ENCODE data around the gene SENP3.

Gene SENP3

GRCh38 chr17:7577327-7578199 lies 15.8 kb downstream of the SENP3 start:
- no peak for DNase-seq

GRCh38 chr17:7579001-7579833 lies 17.5 kb downstream of the SENP3 start, which contains the start of gene CD68:
CD68 (plus strand) TSS chr17:7579638; CDS start chr17:7579678, 40 bp downstream.
- DNase-seq: no peak

- DNase-seq: no peak
Measured at GRCh38 chr17:7579834-7580603, 18.3 kb downstream of the SENP3 start.

- no peak for DNase-seq
Measured at GRCh38 chr17:7580604-7581575, 19.2 kb downstream of the SENP3 start.

- DNase-seq: no peak
Measured at GRCh38 chr17:7582396-7583252, 20.9 kb downstream of the SENP3 start.

DNA sequence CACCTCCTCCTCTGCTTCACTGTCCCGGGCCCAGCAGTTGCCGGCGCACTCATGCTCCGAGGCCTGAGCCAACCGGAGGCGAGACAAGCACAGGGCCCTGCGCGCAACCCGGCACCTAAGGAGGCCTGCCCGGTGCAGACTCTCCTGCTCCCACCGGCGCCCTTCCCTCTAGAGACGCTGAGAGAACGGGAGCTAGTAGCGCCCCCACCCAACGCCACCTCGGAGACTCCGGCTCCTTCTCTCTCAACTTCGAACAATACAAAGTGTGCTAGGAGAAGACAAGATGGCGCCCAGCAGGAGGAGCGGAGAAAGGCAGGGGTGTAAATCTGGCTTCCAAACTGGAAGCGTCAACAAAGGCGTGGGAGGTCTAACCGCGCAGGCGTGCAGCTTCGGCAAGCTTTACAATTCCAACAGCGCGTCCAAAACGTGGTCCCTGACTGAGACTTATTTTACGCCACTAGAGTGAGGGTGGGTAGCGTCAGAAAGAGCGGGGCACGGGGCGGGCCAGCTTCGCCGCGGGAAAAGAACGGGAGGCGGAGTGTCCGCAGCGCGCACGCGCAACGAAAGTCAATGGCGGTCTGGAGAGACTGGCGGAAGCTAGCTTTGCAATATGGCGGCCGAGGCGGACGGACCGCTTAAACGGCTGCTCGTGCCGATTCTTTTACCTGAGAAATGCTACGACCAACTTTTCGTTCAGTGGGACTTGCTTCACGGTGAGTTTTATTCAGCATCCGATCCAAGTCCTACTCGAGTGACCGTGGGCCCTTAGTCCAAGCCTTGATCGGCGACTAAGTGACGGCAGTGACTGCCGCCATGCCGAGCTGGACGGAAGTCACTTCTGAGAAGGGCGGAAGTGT lies 21.8 kb downstream of the SENP3 start, which contains the start of gene MPDU1:
MPDU1 (plus strand) TSS at position 600 of the 857 bp plus-strand sequence; CDS start at position 611, 11 bp downstream.
- peak; percentile 57 to 86 for DNase-seq

- DNase-seq: no peak
Measured at GRCh38 chr17:7586673-7587419, 25.1 kb downstream of the SENP3 start.

- no peak for DNase-seq
Measured at GRCh38 chr17:7587420-7588151, 25.9 kb downstream of the SENP3 start.

GRCh38 chr17:7588553-7589203 lies 27.0 kb downstream of the SENP3 start:
- DNase-seq: no peak

GRCh38 chr17:7589204-7589868 lies 27.6 kb downstream of the SENP3 start:
- DNase-seq: peak; percentile 12 to 67

DNA sequence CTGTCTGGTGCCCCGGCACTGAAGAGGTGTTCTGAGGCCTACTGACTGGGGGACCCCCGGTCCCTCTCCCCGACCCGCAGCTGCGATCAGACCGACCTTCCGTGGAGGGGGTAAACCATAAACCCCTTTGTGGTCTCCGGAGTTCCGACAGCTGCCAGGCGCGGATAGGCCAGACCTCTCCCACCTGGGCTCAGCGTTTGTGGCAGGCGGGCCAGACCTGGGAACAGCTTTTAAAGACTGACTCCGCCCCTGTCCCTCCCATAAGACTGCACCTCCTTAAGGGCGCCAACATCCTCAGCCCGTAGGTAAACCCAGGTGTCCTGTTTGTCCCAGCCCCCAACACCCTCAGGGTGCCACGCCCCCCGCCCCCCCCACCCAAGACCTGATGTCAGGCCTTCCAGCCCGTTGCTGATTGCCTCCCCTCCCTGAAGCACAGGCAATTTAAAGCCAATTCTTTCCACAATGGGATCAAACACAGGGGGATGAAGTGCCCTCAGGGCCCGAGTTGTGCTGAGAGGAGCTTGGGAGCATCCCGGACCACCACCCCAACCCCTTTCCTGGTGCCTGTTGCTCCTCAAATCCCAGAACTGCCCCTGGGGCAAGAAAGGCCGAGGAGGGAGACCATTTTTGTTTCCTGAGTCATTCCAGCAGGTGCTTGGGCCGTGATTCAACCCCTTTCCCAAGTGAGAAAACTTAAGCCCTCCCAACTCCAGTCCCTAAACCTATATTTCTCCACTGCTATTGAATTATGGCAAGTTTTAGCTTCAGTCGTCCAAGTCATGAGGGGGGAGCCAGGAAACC lies 28.4 kb downstream of the SENP3 start, which contains the start of gene SOX15:
SOX15 (minus strand) TSS at position 204 of the 801 bp plus-strand sequence. CDS start 418 bp downstream, outside the sequence.
- DNase-seq: no peak

DNA sequence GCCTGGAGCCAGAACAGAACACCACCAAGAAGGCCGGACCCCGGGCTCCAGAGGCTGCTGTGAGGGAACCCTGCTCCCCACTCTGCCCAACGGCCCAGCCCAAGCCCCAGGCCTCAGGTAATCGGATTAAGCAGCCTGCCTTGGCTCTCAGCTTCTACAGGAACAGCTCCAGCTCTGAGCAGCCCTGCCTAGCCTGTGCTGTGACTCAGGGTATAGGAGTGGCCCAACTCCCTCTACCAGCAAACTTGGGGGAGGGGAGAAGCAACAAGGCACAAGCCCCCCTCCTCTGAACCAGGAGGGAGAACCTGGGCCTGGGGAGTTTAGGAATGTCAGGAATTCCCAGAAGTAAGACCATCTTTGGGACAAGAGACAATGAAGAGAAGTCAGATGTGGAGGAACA lies 29.0 kb downstream of the SENP3 start:
- no peak for DNase-seq

DNA sequence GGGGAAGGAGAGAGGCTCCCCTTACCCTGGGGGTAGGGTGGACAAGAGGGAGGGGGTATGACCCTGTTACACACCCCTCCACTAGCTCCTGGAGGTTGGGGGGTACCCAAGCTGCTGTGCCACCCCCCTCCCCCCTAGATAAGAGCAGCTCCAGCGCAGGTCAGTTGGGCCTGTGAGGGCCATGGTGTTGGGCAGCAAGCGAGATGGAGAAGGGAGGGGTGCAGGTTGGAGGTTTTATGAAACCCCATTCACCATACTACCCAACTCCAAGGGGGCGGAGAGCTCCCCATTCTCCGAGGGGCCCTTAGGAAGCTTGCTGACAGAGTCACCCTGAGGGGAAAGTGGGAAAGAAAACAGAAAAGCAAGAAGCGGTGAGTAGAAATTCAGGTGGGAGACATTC lies 29.9 kb downstream of the SENP3 start:
- DNase-seq: no peak

- no peak for DNase-seq
Measured at GRCh38 chr17:7592422-7593021, 30.8 kb downstream of the SENP3 start.

GRCh38 chr17:7593296-7593695 lies 31.6 kb downstream of the SENP3 start:
- no peak for DNase-seq
